Activated CD4-positive, alpha-beta T cell treated with anti-CD3 and anti-CD28 coated beads for 36 hours (primary cell): ENCODE data around the gene KRT6B. TPM values are rescaled to one million over a fixed set of nuclear protein-coding genes. Genes with fewer than 3 reads are reported as not detected.
"Not testable (repeated sequence)": the region's sequence is repeated elsewhere in the genome, so short reads cannot be mapped to it uniquely, and the experiment has no call there.

Experiments used
- ATAC-seq: fragments of 200-7000 bp; cut with Tn5 transposase; one replicate; pipeline ENCODE4 v1.10.0; 2021; ENCODE audit warnings: mild to moderate bottlenecking, moderate library complexity
- CTCF ChIA-PET: fragments of 350-600 bp; sonication (Branson Sonifier 250); formaldehyde crosslinking; loops from one replicate; lab custom pipeline; 2021; ENCODE audit warnings: antibody characterized with exemption; lab: Charles Lee
- POLR2A ChIA-PET: fragments of 350-600 bp; sonication (Branson Sonifier 250); formaldehyde crosslinking; loops from one replicate; lab custom pipeline; 2021; ENCODE audit warnings: antibody characterized with exemption, inconsistent platforms; lab: Charles Lee
- DNase-seq: peaks from one replicate; pipeline ENCODE4 v3.0.0-alpha.2; 2020
- H3K27ac Mint-ChIP-seq: one replicate; pipeline ENCODE4 v1.8.0; 2021; ENCODE audit warnings: mixed read lengths
- H3K27me3 Mint-ChIP-seq: one replicate; pipeline ENCODE4 v1.8.0; 2021; ENCODE audit warnings: mixed read lengths
- H3K36me3 Mint-ChIP-seq: one replicate; pipeline ENCODE4 v1.8.0; 2021; ENCODE audit warnings: low read depth, mixed read lengths
- H3K4me1 Mint-ChIP-seq: one replicate; pipeline ENCODE4 v1.8.0; 2021; ENCODE audit warnings: mixed read lengths
- H3K4me3 Mint-ChIP-seq: one replicate; pipeline ENCODE4 v1.8.0; 2021; ENCODE audit warnings: mild to moderate bottlenecking, moderate library complexity, mixed read lengths
- H3K9me3 Mint-ChIP-seq: one replicate; pipeline ENCODE4 v1.8.0; 2021; ENCODE audit warnings: low read depth, mixed read lengths
- intact Hi-C, 2 experiments: fragments of 100-400 bp; cut with DNase I in 1 of 2; cut with micrococcal nuclease in 1 of 2; formaldehyde crosslinking; loops; one replicate each; pipeline versions ENCODE4 v1.14.2 to v1.15.1; 2022 to 2024; cut with DNase I, micrococcal nuclease
- total RNA-seq, 2 experiments: library from RNA; stranded (reverse); gene quantifications; one replicate each; pipeline ENCODE4 v1.2.3, GENCODE V29; 2021

KRT6B gene
- total RNA-seq, 2 experiments from 2014 or later: not detected

- H3K36me3 Mint-ChIP-seq, DNase-seq, H3K27me3 Mint-ChIP-seq, H3K4me1 Mint-ChIP-seq, H3K9me3 Mint-ChIP-seq, CTCF ChIA-PET, H3K4me3 Mint-ChIP-seq, H3K27ac Mint-ChIP-seq, intact Hi-C loops, POLR2A ChIA-PET, ATAC-seq: not testable (repeated sequence)
Observed at GRCh38 chr12:52492405-52492804, 40.5 kb upstream of the KRT6B start.

GRCh38 chr12:52491495-52491894 is 39.5 kb upstream of the KRT6B start:
- H3K4me3 Mint-ChIP-seq, ATAC-seq, intact Hi-C loops, H3K36me3 Mint-ChIP-seq, H3K4me1 Mint-ChIP-seq, POLR2A ChIA-PET, CTCF ChIA-PET, DNase-seq, H3K27ac Mint-ChIP-seq, H3K9me3 Mint-ChIP-seq: not testable (repeated sequence)
- peaks cover 11% of the 10 kb centered on the region for H3K27me3 Mint-ChIP-seq

GRCh38 chr12:52488736-52489135 is 36.8 kb upstream of the KRT6B start:
- Mint-ChIP-seq H3K27me3 (peaks cover 27% of the 10 kb centered on the region), H3K27ac (no peak overlapping the region), H3K4me3 (no peak overlapping the region), H3K36me3 (no peaks in the 10 kb centered on the region), H3K9me3 (peaks cover 12% of the 10 kb centered on the region), H3K4me1 (no peaks in the 10 kb centered on the region)
- intact Hi-C loops: no loop called here
- DNase-seq: no peak
- ATAC-seq: no peak
- CTCF ChIA-PET: interaction anchor here (0.7 to 1.0 kb wide), 2 partner anchors 11 to 389 kb away, joined by 3 to 7 read pairs; no protein-coding TSS in a partner anchor
- POLR2A ChIA-PET: no interaction called here

GRCh38 chr12:52487744-52488443 is 35.9 kb upstream of the KRT6B start:
- H3K27ac Mint-ChIP-seq, H3K36me3 Mint-ChIP-seq, intact Hi-C loops, DNase-seq, ATAC-seq, POLR2A ChIA-PET, H3K4me1 Mint-ChIP-seq, H3K4me3 Mint-ChIP-seq: not testable (repeated sequence)
- peaks cover 12% of the 10 kb centered on the region for H3K9me3 Mint-ChIP-seq
- CTCF ChIA-PET: interaction anchor here (1.0 kb wide), 1 partner anchor 12 kb away, joined by 7 read pairs; no protein-coding TSS in a partner anchor
- H3K27me3 Mint-ChIP-seq: peaks cover 31% of the 10 kb centered on the region

- Mint-ChIP-seq H3K36me3 (no peaks in the 10 kb centered on the region), H3K27ac (no peak overlapping the region), H3K4me3 (no peak overlapping the region), H3K9me3 (peaks cover 12% of the 10 kb centered on the region), H3K4me1 (no peaks in the 10 kb centered on the region), H3K27me3 (peaks cover 34% of the 10 kb centered on the region)
- no peak for DNase-seq
- no peak for ATAC-seq
- ChIA-PET CTCF (no interaction called here), POLR2A (no interaction called here)
- intact Hi-C loops: no loop called here
Observed at GRCh38 chr12:52487211-52487610, 35.3 kb upstream of the KRT6B start.

GRCh38 chr12:52486166-52487105 is 34.5 kb upstream of the KRT6B start:
- ChIA-PET POLR2A (no interaction called here), CTCF (no interaction called here)
- intact Hi-C loops: no loop called here
- Mint-ChIP-seq H3K4me3 (no peak overlapping the region), H3K27ac (no peak overlapping the region), H3K9me3 (peaks cover 12% of the 10 kb centered on the region), H3K4me1 (no peaks in the 10 kb centered on the region), H3K36me3 (no peaks in the 10 kb centered on the region), H3K27me3 (peaks cover 35% of the 10 kb centered on the region)
- no peak for DNase-seq
- no peak for ATAC-seq

GRCh38 chr12:52480073-52480472 is 28.1 kb upstream of the KRT6B start:
- Mint-ChIP-seq H3K4me3 (no peak overlapping the region), H3K9me3 (peaks cover 10% of the 10 kb centered on the region), H3K27me3 (peaks cover 34% of the 10 kb centered on the region), H3K36me3 (no peaks in the 10 kb centered on the region), H3K27ac (no peak overlapping the region), H3K4me1 (no peaks in the 10 kb centered on the region)
- ATAC-seq: no peak
- intact Hi-C loops: no loop called here
- DNase-seq: no peak
- ChIA-PET POLR2A (no interaction called here), CTCF (no interaction called here)

GRCh38 chr12:52477651-52478050 is 25.7 kb upstream of the KRT6B start:
- H3K27me3 Mint-ChIP-seq: peaks cover 18% of the 10 kb centered on the region
- no peaks in the 10 kb centered on the region for H3K36me3 Mint-ChIP-seq
- DNase-seq: no peak
- CTCF ChIA-PET: interaction anchor here (1.0 kb wide), 1 partner anchor 16 kb away, joined by 4 read pairs; the partner anchor contains the start of gene KRT6A
- H3K4me3 Mint-ChIP-seq: no peak overlapping the region
- ATAC-seq: no peak
- H3K9me3 Mint-ChIP-seq: peaks cover 2% of the 10 kb centered on the region
- H3K27ac Mint-ChIP-seq: no peak overlapping the region
- POLR2A ChIA-PET: no interaction called here
- intact Hi-C loops: no loop called here
- H3K4me1 Mint-ChIP-seq: no peaks in the 10 kb centered on the region

- POLR2A ChIA-PET: no interaction called here
Observed at GRCh38 chr12:52474212-52474611, 22.3 kb upstream of the KRT6B start.

GRCh38 chr12:52473768-52474167 is 21.8 kb upstream of the KRT6B start, which contains the start of gene KRT6C:
TSS of gene KRT6C (minus strand) at chr12:52473805. CDS start at chr12:52473737, 68 bp downstream.
- no peaks in the 10 kb centered on the region for H3K9me3 Mint-ChIP-seq
- intact Hi-C loops: no loop called here
- H3K4me1 Mint-ChIP-seq: no peaks in the 10 kb centered on the region
- POLR2A ChIA-PET: no interaction called here
- H3K27me3 Mint-ChIP-seq: peaks cover 7% of the 10 kb centered on the region
- DNase-seq (no peak), ATAC-seq (no peak)
- CTCF ChIA-PET: interaction anchor here (0.7 kb wide), 1 partner anchor 195 kb away, joined by 3 read pairs; no protein-coding TSS in a partner anchor
- no peak within 1 kb of the TSS for H3K4me3 Mint-ChIP-seq
- H3K27ac Mint-ChIP-seq: no peak within 1 kb of the TSS
- H3K36me3 Mint-ChIP-seq: no peaks in the 10 kb centered on the region

More at GRCh38 chr12:52474212-52474611, 22.3 kb upstream of the KRT6B start:
- Mint-ChIP-seq H3K4me3 (no peak overlapping the region), H3K9me3 (no peaks in the 10 kb centered on the region), H3K27ac (no peak overlapping the region), H3K27me3 (peaks cover 9% of the 10 kb centered on the region), H3K36me3 (no peaks in the 10 kb centered on the region), H3K4me1 (no peaks in the 10 kb centered on the region)
- no peak for ATAC-seq
- intact Hi-C loops: no loop called here
- no peak for DNase-seq
- CTCF ChIA-PET: no interaction called here

- no peak for ATAC-seq
- Mint-ChIP-seq H3K4me1 (no peaks in the 10 kb centered on the region), H3K9me3 (no peaks in the 10 kb centered on the region), H3K4me3 (no peak overlapping the region), H3K27ac (no peak overlapping the region), H3K27me3 (peaks cover 9% of the 10 kb centered on the region), H3K36me3 (no peaks in the 10 kb centered on the region)
- DNase-seq: no peak
- intact Hi-C loops: no loop called here
- POLR2A ChIA-PET: interaction anchor here (0.6 kb wide), 1 partner anchor 913 kb away, joined by 3 read pairs; no protein-coding TSS in a partner anchor
- CTCF ChIA-PET: no interaction called here
Observed at GRCh38 chr12:52469853-52470252, 17.9 kb upstream of the KRT6B start.
